Gastroesophageal sphincter (tissue), 3 donors: ENCODE results near the gene NEDD4L.

ENCODE experiments used
- CTCF ChIP-seq, 4 experiments: fragments of 200-600 bp in 2 of 4; fragments of 450-650 bp in 2 of 4; sonication (generic) in 1 of 4; IDR thresholded peaks; one replicate each; pipeline ENCODE4 v1.5.1; 2017 to 2019; ENCODE audit warnings: antibody characterized with exemption in 4 of 4, mild to moderate bottlenecking in 2 of 4, moderate library complexity in 2 of 4
- POLR2A ChIP-seq, 2 donors: fragments of 450-650 bp; IDR thresholded peaks; one replicate each; pipeline ENCODE4 v1.6.1; 2017; ENCODE audit warnings: antibody characterized with exemption in 2 of 2, mild to moderate bottlenecking in 2 of 2, moderate library complexity in 1 of 2
- POLR2AphosphoS5 ChIP-seq: sonication (generic); formaldehyde crosslinking; IDR thresholded peaks from one replicate; pipeline ENCODE4 v1.6.1; 2017; ENCODE audit warnings: antibody characterized with exemption

- no peak for TF ChIP-seq CTCF (IDR thresholded peaks at IDR 0.05)
- TF ChIP-seq POLR2A (IDR thresholded peaks at IDR 0.05) = no peak
- no peak for TF ChIP-seq POLR2AphosphoS5
Measured at GRCh38 chr18:58054041-58054781, 10.2 kb downstream of the NEDD4L start.
